HEK293 (cell line): ENCODE results near the gene FRMD4B.
"Not testable (repeated sequence)": the region's sequence is repeated elsewhere in the genome, so short reads cannot be mapped to it uniquely, and the experiment has no call there.

Source experiments
- CTCF ChIA-PET: fragments of 350-600 bp; formaldehyde crosslinking; extraction: SDS; loops from one replicate; lab custom pipeline; 2021; ENCODE audit warnings: antibody characterized with exemption; lab: Yijun Ruan, JAX
- POLR2A ChIA-PET: fragments of 300-600 bp; formaldehyde crosslinking; extraction: SDS; loops from one replicate; lab custom pipeline; 2020; ENCODE audit warnings: antibody characterized with exemption, inconsistent platforms; lab: Yijun Ruan, JAX
- H3K27ac ChIP-seq: fragments of 200-500 bp; sonication (Bioruptor generic); 2 replicates; pipeline ENCODE4 v1.5.1; 2014; ENCODE audit warnings: low read depth, low read length, control low read depth, inconsistent platforms; ENCODE audit errors: extremely low read depth
- H3K36me3 ChIP-seq, 2 experiments: fragments of 200-500 bp in 1 of 2; sonication (Bioruptor generic) in 1 of 2; 1 replicate in 1 of 2; 2 replicates in 1 of 2; pipeline ENCODE4 v1.5.1; 2014 to 2017; ENCODE audit warnings: inconsistent platforms in 2 of 2, low read length in 2 of 2; ENCODE audit not compliant: control insufficient read depth in 2 of 2, insufficient read depth in 1 of 2
- H3K4me1 ChIP-seq: fragments of 200-500 bp; sonication (Bioruptor generic); 2 replicates; pipeline ENCODE4 v1.5.1; 2014; ENCODE audit warnings: mild to moderate bottlenecking, low read length, inconsistent platforms; ENCODE audit not compliant: control insufficient read depth, insufficient read depth
- H3K4me3 ChIP-seq: 2 replicates; pipeline ENCODE4 v1.5.1; 2011; ENCODE audit warnings: low read depth, mild to moderate bottlenecking, control low read depth, low read length, moderate library complexity
- H3K9me3 ChIP-seq: fragments of 200-500 bp; sonication (Bioruptor generic); 2 replicates; pipeline ENCODE4 v1.5.1; 2014; ENCODE audit warnings: low read depth, low read length, inconsistent platforms; ENCODE audit not compliant: control insufficient read depth, insufficient read depth
- FEZF1 ChIP-seq: fragments of 450-650 bp; formaldehyde crosslinking; IDR thresholded peaks from 2 replicates; pipeline ENCODE4 v1.5.1; 2016; ENCODE audit warnings: missing biosample characterization, missing genetic modification characterization
- KLF1 ChIP-seq: fragments of 450-650 bp; formaldehyde crosslinking; IDR thresholded peaks from 2 replicates; pipeline ENCODE4 v1.5.1; 2016; ENCODE audit warnings: missing biosample characterization, missing genetic modification characterization
- MEIS1 ChIP-seq: sonication (generic); formaldehyde crosslinking; IDR thresholded peaks from 2 replicates; pipeline ENCODE4 v1.8.1; 2022; ENCODE audit warnings: missing genetic modification reagents, mild to moderate bottlenecking, borderline replicate concordance
- OSR2 ChIP-seq: fragments of 450-650 bp; formaldehyde crosslinking; IDR thresholded peaks from 2 replicates; pipeline ENCODE4 v1.5.1; 2016; ENCODE audit warnings: missing biosample characterization, missing genetic modification characterization
- SCRT2 ChIP-seq: fragments of 450-650 bp; formaldehyde crosslinking; IDR thresholded peaks from 2 replicates; pipeline ENCODE4 v1.5.1; 2016; ENCODE audit warnings: missing biosample characterization, missing genetic modification characterization
- TRIM28 ChIP-seq: IDR thresholded peaks from 2 replicates; pipeline ENCODE4 v1.6.1; 2011; ENCODE audit warnings: low read length, control low read depth, borderline replicate concordance
- WT1 ChIP-seq: fragments of 450-650 bp; formaldehyde crosslinking; IDR thresholded peaks from 2 replicates; pipeline ENCODE4 v1.5.1; 2016; ENCODE audit warnings: missing biosample characterization, missing genetic modification characterization
- ZBTB48 ChIP-seq: fragments of 450-650 bp; formaldehyde crosslinking; IDR thresholded peaks from 2 replicates; pipeline ENCODE4 v1.5.1; 2016; ENCODE audit warnings: missing biosample characterization, missing genetic modification characterization
- ZFHX2 ChIP-seq: fragments of 450-650 bp; formaldehyde crosslinking; conservative IDR thresholded peaks from 2 replicates; pipeline ENCODE4 v1.5.1; 2016; ENCODE audit warnings: missing biosample characterization, missing genetic modification characterization
- ZNF10 ChIP-seq: fragments of 450-650 bp; formaldehyde crosslinking; IDR thresholded peaks from 2 replicates; pipeline ENCODE4 v1.5.1; 2017; ENCODE audit warnings: missing biosample characterization, missing genetic modification characterization
- ZNF146 ChIP-seq: fragments of 450-650 bp; formaldehyde crosslinking; IDR thresholded peaks from 2 replicates; pipeline ENCODE4 v1.5.1; 2016; ENCODE audit warnings: missing biosample characterization, missing genetic modification characterization
- ZNF155 ChIP-seq: fragments of 450-650 bp; formaldehyde crosslinking; IDR thresholded peaks from 2 replicates; pipeline ENCODE4 v1.5.1; 2016; ENCODE audit warnings: missing biosample characterization, missing genetic modification characterization
- ZNF223 ChIP-seq: fragments of 450-650 bp; formaldehyde crosslinking; IDR thresholded peaks from 2 replicates; pipeline ENCODE4 v1.5.1; 2016; ENCODE audit warnings: missing biosample characterization, missing genetic modification characterization
- ZNF341 ChIP-seq: fragments of 450-650 bp; formaldehyde crosslinking; IDR thresholded peaks from 2 replicates; pipeline ENCODE4; 2016; ENCODE audit warnings: low read depth, missing biosample characterization, missing genetic modification characterization
- ZNF426 ChIP-seq: fragments of 450-650 bp; formaldehyde crosslinking; IDR thresholded peaks from 2 replicates; pipeline ENCODE4 v1.5.1; 2017; ENCODE audit warnings: missing biosample characterization, missing genetic modification characterization, mild to moderate bottlenecking, inconsistent platforms, moderate library complexity
- ZNF658 ChIP-seq: fragments of 450-650 bp; formaldehyde crosslinking; IDR thresholded peaks from 2 replicates; pipeline ENCODE4; 2016; ENCODE audit warnings: missing biosample characterization, missing genetic modification characterization
- ZNF768 ChIP-seq: fragments of 450-650 bp; formaldehyde crosslinking; IDR thresholded peaks from 2 replicates; pipeline ENCODE4 v1.5.1; 2018; ENCODE audit warnings: missing biosample characterization, mild to moderate bottlenecking, missing genetic modification characterization
- TF ChIP-seq, protein P1 (sequence below): fragments of 450-650 bp; formaldehyde crosslinking; IDR thresholded peaks from 2 replicates; pipeline ENCODE4 v1.5.1; 2016; ENCODE audit warnings: missing biosample characterization, missing genetic modification characterization, low read depth
- TF ChIP-seq, protein P2 (sequence below): fragments of 450-650 bp; formaldehyde crosslinking; IDR thresholded peaks from 2 replicates; pipeline ENCODE4 v1.5.1; 2016; ENCODE audit warnings: missing biosample characterization, missing genetic modification characterization
- TF ChIP-seq, protein P3 (sequence below): fragments of 450-650 bp; formaldehyde crosslinking; IDR thresholded peaks from 2 replicates; pipeline ENCODE4 v1.5.1; 2016; ENCODE audit warnings: missing biosample characterization, missing genetic modification characterization

Gene FRMD4B

DNA sequence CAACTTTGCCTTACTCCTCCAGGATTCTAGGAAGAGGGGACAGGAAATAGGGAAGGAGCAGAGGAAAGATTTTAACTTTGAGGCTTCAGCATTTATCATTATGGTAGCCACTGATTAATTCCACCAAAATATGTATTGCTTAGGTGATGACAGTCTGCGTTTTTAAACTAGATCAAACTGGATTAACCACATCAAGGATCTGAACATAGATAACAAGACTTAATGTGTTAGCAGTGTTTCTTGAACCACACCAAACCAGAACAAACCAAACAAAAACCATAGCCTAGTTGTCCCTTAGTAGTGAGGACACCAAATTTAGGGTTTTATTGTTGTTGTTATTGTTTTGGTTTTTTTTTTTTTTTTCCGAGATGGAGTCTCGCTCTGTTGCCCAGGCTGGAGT lies 150.0 kb downstream of the FRMD4B start:
- no peak overlapping the region for H3K4me3 ChIP-seq
- no peaks in the 10 kb centered on the region for H3K36me3 ChIP-seq
- no peaks in the 10 kb centered on the region for H3K4me1 ChIP-seq
- CTCF ChIA-PET = interaction anchor here (0.7 to 2.0 kb wide), 4 partner anchors 15 to 77 kb away, joined by 3 to 11 read pairs (median 6); no protein-coding TSS in a partner anchor
- H3K9me3 ChIP-seq = no peaks in the 10 kb centered on the region
- POLR2A ChIA-PET = no interaction called here
- no peak overlapping the region for H3K27ac ChIP-seq
- TF ChIP-seq ZNF658 (tag by site-specific recombination) (no peak), ZNF426 (tag by site-specific recombination) (no peak), ZNF223 (tag by site-specific recombination) (no peak), FEZF1 (tag by site-specific recombination) (no peak), ZNF768 (tag by site-specific recombination) (no peak)
- TF ChIP-seq, protein P1, sequence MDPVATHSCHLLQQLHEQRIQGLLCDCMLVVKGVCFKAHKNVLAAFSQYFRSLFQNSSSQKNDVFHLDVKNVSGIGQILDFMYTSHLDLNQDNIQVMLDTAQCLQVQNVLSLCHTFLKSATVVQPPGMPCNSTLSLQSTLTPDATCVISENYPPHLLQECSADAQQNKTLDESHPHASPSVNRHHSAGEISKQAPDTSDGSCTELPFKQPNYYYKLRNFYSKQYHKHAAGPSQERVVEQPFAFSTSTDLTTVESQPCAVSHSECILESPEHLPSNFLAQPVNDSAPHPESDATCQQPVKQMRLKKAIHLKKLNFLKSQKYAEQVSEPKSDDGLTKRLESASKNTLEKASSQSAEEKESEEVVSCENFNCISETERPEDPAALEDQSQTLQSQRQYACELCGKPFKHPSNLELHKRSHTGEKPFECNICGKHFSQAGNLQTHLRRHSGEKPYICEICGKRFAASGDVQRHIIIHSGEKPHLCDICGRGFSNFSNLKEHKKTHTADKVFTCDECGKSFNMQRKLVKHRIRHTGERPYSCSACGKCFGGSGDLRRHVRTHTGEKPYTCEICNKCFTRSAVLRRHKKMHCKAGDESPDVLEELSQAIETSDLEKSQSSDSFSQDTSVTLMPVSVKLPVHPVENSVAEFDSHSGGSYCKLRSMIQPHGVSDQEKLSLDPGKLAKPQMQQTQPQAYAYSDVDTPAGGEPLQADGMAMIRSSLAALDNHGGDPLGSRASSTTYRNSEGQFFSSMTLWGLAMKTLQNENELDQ (tag by site-specific recombination) = no peak
- TF ChIP-seq, protein P2, sequence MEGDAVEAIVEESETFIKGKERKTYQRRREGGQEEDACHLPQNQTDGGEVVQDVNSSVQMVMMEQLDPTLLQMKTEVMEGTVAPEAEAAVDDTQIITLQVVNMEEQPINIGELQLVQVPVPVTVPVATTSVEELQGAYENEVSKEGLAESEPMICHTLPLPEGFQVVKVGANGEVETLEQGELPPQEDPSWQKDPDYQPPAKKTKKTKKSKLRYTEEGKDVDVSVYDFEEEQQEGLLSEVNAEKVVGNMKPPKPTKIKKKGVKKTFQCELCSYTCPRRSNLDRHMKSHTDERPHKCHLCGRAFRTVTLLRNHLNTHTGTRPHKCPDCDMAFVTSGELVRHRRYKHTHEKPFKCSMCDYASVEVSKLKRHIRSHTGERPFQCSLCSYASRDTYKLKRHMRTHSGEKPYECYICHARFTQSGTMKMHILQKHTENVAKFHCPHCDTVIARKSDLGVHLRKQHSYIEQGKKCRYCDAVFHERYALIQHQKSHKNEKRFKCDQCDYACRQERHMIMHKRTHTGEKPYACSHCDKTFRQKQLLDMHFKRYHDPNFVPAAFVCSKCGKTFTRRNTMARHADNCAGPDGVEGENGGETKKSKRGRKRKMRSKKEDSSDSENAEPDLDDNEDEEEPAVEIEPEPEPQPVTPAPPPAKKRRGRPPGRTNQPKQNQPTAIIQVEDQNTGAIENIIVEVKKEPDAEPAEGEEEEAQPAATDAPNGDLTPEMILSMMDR = no peak
- TF ChIP-seq, all 188 proteins: peak for 0

DNA sequence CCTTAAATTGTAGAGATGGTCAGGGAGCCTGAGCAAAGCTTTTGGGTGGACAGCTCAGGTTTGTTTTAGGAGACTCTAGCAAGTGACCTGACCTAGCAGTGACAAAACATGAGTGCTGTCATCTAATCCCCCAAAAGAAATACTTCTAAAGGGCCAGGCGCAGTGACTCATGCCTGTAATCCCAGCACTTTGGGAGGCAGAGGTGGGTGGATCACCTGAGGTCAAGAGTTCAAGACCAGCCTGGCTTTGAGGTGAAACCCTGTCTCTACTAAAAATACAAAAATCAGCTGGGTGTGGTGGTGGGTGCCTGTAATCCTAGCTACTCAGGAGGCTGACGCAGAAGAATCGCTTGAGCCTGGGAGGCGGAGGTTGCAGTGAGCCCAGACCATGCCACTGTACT lies 150.7 kb downstream of the FRMD4B start:
- not testable (repeated sequence) for H3K27ac ChIP-seq
- CTCF ChIA-PET = interaction anchor here (1.1 to 2.1 kb wide), 2 partner anchors 33 to 74 kb away, joined by 4 to 7 read pairs; no protein-coding TSS in a partner anchor
- 0 out of 2 replicates have a peak, but pooled peaks have one; percentile 32 for TF ChIP-seq ZFHX2 (tag by site-specific recombination)
- TF ChIP-seq KLF1 (tag by site-specific recombination) = peak; percentile 61
- TF ChIP-seq, all 188 proteins: peak for 2; not testable (repeated sequence) for 186
- H3K36me3 ChIP-seq, POLR2A ChIA-PET, H3K9me3 ChIP-seq, H3K4me1 ChIP-seq, H3K4me3 ChIP-seq: not testable (repeated sequence)

DNA sequence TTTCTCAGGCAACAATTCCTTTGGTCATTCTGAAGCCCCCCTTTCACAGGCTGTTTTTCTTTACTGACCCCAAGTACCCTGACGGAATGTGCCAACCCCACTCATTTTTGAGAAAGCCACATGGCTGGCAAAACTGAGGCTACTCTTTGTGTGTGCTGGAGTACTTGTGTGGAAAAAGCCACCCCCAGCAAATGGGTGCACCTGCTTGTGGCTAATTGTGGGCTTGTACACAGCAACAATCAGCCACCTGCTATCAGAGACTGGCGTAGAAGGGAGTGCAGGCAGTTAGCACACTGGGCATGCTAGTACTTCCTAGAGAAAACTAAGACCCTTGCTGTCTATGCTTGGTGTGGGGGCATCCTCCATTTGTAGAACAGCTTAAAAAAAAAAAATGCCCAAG lies 153.4 kb downstream of the FRMD4B start:
- no peaks in the 10 kb centered on the region for H3K9me3 ChIP-seq
- CTCF ChIA-PET = interaction anchor here (0.6 kb wide), 1 partner anchor 39 kb away, joined by 3 read pairs; no protein-coding TSS in a partner anchor
- POLR2A ChIA-PET = no interaction called here
- no peaks in the 10 kb centered on the region for H3K36me3 ChIP-seq
- no peak for TF ChIP-seq ZNF146 (tag by site-specific recombination)
- TF ChIP-seq WT1 (tag by site-specific recombination) = no peak
- no peak for TF ChIP-seq SCRT2
- TF ChIP-seq, all 188 proteins: peak for 0
- Histone ChIP-seq H3K4me3 (no peak overlapping the region), H3K4me1 (no peaks in the 10 kb centered on the region), H3K27ac (no peak overlapping the region)

DNA sequence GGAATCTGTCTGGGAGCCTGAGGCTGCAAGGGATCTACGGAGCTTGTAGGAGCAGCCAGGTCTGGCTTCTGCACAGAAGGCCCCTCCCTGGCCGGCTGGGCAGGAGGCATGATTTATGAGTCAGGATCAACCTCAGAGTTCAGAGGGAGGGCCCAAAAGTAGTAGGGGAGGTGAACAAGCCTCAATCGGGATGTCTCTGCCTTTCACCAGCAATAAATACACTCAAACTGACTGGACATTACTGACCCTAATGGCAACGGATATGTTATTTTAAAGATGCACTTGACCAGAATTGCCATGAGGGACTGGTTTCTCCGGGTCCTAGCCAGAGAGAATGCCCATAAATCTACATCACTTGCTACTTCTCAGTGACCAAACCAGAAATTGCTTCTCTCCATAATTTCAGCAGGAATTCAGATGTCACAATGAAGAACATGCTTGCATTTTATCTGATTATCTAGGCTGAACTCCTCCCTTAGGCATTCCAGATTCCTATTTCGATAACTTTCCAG lies 153.9 kb downstream of the FRMD4B start:
- Histone ChIP-seq H3K9me3 (no peaks in the 10 kb centered on the region), H3K4me3 (no peak overlapping the region), H3K4me1 (no peaks in the 10 kb centered on the region), H3K36me3 (no peaks in the 10 kb centered on the region), H3K27ac (no peak overlapping the region)
- CTCF ChIA-PET = no interaction called here
- POLR2A ChIA-PET = no interaction called here
- TF ChIP-seq ZBTB48 (tag by site-specific recombination) = 0 out of 2 replicates have a peak, but pooled peaks have one; percentile 47
- TF ChIP-seq ZNF341 (tag by site-specific recombination) = 0 out of 2 replicates have a peak, but pooled peaks have one; percentile 16
- no peak for TF ChIP-seq ZNF10 (tag by site-specific recombination)
- peak; percentile 21; the same call in 1 of the 2 replicates for TF ChIP-seq MEIS1 (CRISPR knock-in tag)
- peak; percentile 50; the same call in 1 of the 2 replicates for TF ChIP-seq TRIM28
- TF ChIP-seq ZNF155 (tag by site-specific recombination) = no peak
- TF ChIP-seq, protein P3, sequence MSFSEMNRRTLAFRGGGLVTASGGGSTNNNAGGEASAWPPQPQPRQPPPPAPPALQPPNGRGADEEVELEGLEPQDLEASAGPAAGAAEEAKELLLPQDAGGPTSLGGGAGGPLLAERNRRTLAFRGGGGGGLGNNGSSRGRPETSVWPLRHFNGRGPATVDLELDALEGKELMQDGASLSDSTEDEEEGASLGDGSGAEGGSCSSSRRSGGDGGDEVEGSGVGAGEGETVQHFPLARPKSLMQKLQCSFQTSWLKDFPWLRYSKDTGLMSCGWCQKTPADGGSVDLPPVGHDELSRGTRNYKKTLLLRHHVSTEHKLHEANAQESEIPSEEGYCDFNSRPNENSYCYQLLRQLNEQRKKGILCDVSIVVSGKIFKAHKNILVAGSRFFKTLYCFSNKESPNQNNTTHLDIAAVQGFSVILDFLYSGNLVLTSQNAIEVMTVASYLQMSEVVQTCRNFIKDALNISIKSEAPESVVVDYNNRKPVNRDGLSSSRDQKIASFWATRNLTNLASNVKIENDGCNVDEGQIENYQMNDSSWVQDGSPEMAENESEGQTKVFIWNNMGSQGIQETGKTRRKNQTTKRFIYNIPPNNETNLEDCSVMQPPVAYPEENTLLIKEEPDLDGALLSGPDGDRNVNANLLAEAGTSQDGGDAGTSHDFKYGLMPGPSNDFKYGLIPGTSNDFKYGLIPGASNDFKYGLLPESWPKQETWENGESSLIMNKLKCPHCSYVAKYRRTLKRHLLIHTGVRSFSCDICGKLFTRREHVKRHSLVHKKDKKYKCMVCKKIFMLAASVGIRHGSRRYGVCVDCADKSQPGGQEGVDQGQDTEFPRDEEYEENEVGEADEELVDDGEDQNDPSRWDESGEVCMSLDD (tag by site-specific recombination) = no peak
- peak; percentile 63; the same call in 1 of the 2 replicates for TF ChIP-seq WT1 (tag by site-specific recombination)
- peak; percentile 79 for TF ChIP-seq OSR2 (tag by site-specific recombination)
